GM18511 (cell line): ENCODE results near the gene PARVB.

Source experiments
- ATAC-seq: cut with Tn5 transposase; IDR thresholded peaks from one replicate; pipeline ENCODE4 v1.9.1; 2021; ENCODE audit warnings: mild to moderate bottlenecking, moderate library complexity; ENCODE audit not compliant: unreplicated experiment

PARVB gene

DNA sequence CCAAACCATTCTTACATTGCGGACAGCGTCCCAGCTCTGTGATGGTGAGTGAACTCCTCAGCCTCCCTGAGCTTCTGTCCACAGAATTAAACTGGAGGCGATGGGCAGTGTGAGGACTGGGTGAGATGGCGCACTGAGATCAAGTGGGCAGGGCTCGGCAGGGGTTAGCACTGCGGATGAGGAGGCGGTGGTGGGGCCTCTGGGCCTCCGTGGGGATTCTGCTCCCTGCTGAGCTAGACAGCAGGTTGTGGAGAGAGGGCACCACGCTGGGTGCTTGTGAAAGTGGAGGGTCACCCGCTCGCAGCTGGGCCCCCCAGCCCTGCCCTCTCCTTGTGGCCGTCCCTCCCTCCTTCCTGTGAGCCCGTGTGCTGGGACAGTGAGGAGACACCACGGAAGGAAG, 131.0 kb downstream of the PARVB start:
- ATAC-seq: no peak

DNA sequence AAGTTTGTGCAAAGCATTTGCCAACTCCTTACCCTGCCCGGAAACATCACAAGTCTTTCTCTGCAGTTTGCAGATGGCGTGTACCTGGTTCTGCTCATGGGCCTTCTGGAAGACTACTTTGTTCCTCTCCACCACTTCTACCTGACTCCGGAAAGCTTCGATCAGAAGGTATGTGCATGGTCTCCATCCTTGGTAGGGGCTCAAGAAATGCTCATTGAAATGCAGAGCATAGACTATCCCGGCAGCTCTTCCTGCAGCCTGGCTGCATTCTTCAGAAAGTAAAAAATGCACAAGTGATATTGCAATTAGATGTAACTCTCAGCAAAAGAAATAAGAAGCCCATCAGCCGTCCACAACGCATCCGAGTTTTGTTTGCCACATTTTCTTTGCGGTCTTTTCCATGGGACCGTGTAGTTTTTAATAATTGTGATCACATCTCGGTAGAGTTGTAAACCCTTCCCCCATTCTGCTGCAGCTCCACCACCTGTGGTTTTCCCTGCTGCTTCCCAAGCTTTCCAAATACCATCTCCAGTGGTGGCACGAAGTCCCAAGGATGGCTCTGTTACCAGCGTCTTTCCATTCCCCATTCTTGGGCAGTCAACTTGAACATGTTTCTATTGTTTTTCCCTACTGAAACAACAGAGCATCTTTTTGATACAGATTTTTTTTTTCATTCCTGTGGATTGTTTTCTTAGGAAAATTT, 134.0 kb downstream of the PARVB start:
- no peak for ATAC-seq

DNA sequence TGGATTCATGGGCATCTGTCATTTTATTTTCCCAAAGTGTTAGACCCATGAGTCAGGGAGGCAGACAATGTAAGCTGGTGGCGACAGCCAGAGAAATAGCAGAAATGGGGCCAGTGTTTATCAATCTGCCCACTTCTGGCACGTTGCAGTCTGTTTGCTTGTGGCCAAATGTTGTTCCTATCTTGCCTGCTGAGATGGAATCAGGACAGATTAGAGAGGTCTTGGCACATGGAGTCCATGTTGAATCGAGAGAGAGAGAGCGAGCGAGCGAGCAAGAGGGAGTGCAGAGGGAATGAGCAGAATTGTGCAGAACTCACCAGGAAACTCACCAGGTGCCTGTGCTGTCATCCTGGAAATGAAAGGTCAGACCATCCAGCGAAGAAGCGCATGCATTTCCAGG, 134.7 kb downstream of the PARVB start:
- ATAC-seq: no peak

DNA sequence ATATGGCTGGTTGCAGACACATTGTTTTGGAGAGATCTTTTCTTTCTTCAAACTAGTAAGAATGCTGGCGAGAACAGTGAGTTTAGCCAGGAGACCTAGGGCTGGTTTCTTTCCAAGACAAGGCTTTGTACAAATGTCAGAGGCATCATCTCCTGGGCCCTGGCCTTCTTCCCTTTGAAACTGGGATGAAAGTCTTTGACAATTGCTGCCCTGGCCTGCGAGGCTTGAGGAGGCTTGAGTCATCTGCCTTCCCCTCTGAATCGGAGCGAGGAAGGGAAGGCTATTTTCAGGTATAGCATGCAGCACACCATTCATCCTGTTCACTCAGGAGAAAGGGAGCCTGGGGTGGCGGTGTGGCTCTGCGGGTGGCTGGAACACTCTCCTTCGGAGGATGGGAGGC, 135.1 kb downstream of the PARVB start:
- no peak for ATAC-seq

DNA sequence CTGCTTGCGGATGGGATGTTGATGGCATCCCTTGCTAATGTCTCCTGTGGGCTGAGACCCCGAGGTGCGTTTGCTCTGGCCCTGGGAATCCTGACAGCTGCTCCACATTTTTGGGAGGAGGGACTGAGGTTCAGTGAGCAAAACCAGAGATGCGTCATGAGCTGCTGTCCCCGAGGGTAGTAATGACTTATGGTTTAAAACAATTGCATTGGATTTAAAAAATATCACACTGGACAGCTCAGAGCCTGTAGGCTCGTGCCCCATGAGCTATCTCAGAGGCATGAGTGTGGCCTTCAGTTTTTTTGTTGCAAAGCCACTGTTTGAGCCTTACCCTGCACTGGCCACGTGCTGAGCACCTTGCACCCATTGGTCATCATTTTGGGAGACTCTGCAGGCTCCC, 135.7 kb downstream of the PARVB start:
- no peak for ATAC-seq

DNA sequence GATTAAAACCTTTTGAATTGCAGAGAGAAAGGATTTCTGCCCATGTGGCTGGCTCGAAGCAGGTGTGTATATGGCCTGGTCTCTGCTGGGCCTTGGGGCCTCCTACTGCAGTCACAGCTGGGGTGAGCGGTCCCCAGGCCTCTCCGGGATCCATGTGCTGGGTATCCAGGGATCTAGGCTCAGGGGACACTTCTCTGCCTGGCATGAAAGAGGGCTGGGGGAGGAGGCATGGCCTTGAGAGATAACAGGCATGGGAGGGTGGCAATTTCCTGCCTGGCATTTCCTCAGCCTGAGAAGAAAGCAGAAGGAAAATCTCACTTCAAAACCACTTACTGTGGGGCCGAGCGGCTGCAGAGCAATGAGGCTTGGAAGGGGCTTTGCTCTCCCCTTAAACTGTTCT, 136.3 kb downstream of the PARVB start:
- ATAC-seq: no peak

DNA sequence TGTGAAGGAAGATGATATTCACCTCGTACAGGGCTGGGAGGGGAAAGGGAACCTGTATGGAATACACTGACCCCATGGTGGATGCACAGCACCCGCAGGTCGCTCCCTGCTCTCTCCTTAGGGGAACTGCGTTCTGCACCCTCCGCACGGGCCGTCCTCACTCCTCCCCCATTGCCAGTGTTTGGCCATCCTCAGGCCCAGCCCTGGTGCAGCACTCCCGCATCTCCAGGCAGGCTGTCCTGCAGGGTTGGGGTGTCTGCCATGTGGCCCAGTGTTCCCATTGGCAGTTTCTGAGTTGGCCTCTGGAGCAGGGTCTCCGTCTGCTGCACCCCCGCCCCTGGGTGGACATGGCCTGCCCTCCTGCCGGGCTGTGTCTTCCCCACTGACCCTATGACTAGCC, 137.6 kb downstream of the PARVB start:
- no peak for ATAC-seq

DNA sequence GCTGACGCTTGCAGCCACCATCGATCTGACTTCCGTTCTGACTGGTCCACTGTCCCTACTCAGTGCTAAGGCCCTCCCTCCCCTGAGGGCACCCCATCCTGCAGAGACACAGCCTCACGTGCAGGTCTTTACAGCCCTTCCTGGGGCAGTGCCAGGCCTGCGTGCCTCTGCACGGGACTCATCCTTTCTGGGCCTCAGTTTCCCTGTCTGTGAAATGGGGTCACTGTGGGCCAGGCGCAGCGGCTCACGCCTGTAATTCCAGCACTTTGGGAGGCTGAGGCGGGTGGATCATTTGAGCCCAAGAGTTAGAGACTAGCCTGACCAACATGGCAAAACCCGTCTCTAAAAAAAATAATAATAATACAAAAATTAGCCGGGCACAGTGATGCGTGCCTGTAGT, 138.9 kb downstream of the PARVB start:
- ATAC-seq: no peak

DNA sequence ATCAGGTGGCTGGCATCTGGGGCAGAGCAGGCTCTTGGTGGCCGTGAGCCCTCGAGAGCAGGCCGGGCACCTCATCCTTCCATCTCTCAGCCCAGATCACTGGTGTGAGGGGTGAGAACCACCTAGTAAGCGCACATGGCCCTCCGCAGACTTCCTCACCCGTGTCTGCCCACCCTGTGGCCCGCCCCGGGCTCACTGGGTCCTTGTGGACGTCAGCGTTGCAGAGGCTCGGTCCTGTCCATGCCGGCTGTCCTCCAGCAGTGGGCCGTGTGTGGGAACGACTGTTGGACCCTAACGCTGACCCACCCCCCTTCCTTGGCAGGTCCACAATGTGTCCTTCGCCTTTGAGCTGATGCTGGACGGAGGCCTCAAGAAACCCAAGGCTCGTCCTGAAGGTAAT, 139.4 kb downstream of the PARVB start:
- ATAC-seq: no peak

DNA sequence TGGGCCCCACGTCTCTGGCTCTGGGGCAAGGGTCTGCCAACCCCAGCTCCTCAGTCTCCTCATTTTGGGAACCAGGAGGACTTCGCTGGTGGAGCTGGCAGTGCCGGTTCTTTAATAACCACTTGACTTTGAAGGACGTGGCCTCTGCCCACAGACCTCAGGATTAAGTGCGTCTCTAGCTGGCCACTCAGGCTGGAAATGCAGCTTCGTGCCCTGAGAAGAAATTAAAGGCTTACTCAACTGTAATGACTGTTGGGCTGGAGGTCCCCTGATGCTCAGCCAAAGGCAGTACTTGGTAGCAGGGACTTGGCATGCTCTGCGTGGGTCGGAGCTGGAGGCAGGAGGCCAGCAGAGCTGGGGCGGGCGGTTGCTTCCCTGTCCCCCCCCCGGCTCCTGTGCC, 139.9 kb downstream of the PARVB start:
- ATAC-seq: no peak

DNA sequence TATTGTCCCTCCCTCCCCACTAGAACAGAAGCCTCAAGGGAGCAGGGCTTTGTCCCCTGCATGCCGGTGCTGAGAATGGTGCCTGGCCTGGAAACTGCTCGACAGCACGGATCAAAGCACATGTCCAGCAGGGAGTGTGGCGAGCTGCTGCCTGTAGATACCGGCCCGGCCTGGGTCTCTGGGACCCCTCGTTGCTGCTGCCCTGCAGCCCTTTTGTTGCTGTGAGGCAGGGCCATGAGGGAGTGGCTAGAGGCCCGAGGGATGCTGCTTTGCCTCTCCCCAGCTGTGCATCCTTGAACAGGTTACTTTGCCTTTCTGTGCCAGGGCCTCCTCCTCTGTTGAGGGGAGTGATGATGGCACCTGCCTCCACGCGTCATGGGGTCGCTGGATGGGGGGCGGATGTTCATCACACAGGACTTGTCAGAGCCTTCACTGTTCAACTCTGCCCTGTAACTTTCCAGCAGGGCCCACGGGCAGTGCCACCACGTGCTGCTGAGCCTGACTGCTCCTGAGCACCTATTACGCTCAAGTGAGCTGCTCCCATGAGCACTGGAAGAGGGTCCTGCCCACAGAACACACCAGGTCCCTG, 141.3 kb downstream of the PARVB start:
- ATAC-seq: no peak

DNA sequence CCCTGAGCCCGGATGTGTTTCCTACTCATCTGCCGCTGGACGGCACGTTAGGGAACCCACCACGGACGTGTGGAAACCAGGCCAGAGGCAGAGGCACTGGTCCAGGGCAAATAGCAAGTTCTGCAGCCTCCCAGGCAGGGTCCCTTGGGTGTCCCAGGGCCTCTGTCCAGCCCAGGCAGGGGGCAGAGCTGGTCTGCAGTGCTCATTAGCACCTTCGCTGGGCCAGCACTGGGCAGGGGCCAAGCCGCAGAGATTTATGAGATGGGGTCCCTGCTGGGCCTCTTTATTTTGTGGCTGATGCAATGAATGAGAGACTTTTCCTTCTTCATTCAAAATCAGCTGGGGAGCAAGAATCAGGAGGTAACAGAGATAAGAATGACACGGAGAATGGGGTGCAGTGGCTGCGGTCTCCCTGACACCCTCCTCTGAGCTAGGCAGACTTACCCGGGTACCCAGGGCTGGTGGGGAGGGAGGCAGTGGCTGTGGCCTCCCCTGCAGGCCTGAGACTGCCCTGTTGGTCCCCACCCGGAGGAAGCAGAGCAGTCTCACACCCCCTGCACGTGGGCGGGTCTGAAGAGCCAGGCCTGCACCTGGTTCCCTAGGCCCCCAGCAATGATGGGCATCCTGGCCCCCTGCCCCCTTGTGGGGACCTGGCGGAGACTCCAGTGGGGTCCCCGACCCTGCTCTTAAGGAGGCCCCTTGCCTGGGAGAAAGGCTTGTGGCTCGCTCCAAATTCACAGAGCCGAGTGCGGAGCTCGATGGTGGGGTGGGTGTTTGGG, 142.6 kb downstream of the PARVB start:
- ATAC-seq: no peak

DNA sequence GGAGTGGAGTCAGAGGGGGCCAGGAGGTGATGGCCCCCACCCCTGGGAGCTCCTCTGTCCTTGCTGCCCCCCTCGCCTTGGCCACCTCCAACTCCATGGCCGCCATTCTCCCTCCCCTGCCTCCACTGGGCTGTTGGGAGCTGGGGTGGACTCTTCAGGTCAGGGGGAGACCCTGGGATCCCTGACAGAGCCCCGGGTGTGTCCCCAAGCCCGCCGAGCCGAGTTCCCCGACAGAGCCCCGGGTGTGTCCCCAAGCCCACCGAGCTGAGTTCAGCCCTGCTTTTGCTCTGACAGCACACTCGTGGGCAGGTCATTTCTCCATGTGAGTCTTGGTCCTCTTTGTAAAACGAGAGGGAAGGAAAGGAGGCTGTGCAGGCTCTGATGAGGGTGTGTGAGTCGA, 143.4 kb downstream of the PARVB start:
- no peak for ATAC-seq

DNA sequence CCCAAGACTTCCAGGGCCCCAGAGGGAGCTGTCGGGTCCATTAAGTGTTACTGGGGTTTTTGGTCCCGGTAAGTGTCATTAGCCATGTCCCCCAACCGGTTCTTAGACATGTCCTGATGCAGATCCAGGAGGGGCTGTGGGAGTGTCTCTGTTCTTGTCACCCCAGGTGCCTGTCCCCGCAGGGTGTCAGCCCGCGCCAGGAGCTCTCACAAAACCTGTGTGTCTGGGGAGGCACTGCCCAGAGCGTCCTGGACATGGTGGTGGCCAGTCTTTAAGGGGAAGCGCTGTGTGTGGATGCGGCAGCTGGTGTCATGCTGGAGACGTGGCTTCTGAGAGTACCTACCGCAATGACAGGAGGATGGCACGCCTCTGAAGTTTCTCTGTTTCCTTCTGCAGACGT, 144.1 kb downstream of the PARVB start:
- ATAC-seq: no peak

DNA sequence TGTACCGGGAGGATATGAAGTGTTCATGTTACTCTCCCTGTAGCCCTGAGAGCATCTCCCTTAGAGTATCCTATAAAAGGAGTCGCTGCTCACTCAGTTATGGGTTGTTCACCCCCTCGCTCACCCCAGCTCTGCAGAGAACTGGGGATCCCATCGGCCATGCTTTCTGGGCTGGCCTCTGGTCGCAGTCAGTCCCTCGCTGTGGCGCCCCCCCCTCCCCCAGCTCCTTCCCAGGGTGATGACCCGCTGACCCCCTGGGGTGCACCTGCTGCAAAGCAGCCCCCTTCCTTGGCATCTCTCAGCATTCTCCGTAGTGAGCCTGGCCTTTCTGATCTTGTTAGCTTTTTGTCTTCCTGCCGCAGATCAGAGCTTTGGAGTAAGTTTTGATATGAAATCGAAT, 146.4 kb downstream of the PARVB start:
- no peak for ATAC-seq

DNA sequence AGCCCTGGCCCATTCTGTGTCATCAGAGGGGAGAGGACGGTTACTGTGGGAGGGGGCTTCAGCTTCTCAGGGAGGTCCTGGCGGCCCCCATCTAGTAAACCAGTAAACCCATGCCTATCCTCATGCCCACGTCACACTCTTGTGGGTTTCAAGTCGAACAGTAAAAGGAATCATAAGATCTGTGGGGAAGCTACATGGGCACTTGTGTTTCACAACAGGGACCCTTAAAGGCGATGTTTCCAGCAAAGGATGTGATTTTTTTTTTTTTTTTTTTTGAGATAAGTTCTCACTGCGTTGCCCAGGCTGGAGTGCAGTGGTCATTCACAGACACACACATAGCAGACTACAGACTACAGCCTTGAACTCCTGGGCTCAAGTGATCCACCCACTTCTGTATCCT, 147.5 kb downstream of the PARVB start:
- no peak for ATAC-seq

DNA sequence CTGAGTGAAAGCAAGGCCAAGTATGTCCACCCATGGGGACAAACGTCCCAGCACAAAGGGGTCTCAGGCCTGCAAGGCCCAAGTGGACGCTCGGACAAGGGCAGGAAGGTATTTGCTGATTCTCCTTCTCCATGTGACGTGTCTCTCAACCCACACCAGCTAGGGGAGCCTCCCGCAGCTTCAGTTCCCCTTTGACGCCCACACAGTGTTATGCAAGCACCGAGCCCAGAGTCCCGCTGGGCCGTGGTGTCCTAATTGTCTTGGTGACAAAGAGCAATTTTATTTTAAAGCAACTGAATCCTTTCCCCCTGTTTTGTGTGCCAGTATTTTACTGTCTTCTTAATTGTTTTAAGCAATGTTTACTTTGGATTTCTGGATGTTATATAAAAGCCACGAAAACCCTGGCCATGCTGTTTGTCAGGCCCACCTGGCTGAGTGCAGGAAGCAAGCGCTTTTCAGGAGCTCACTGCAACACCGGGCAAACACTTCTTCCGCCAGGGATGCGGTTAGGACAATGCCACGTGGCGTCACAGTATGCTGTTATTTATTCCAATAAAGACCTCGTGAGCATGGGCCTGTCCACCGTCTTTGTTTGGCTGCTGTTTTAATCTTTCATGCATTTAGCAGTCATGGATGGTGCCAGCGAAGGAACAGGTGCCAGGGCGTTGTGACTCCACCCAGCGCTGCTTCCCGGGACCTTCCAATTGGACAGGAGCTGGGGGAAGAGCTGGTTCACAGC, 148.4 kb downstream of the PARVB start:
- ATAC-seq: peak; percentile 82

DNA sequence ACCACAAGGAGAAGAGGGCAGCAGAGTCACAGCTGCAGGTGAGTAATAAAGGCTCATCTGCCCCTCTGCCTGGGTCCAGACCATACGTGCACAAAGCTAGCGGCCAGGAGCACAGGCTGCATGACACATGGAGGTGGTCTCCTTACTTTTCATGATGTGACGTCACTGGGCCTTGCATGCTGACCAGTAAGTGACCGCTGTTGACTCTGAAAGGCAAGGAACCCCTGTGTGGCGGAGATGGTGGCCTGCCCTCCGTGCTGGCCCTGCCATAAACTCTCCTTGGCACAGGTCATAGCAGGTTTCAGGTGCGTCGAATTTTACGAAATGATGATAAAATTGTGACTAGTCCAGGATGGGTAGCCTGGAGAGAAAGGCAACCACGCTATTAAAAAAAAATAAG, 149.1 kb downstream of the PARVB start:
- no peak for ATAC-seq

DNA sequence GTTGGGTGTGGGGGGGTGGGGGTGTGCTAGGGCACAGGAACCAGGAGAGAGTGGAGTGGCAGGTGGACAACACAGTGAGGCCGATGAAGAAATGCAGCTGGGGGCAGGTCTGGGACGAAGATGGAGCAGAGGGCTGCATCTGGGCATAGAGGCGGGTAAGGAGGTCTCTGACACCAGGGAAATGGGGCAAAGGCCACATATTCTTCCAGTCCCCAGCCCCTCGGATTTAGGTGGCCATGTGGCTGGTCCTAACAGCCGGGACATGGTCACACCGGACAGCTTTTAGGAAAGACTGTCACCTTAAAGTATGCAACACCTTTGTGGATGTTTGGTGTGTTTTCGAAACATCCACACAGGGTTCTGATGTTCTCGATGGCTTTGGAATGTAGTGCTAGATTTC, 151.6 kb downstream of the PARVB start:
- no peak for ATAC-seq

DNA sequence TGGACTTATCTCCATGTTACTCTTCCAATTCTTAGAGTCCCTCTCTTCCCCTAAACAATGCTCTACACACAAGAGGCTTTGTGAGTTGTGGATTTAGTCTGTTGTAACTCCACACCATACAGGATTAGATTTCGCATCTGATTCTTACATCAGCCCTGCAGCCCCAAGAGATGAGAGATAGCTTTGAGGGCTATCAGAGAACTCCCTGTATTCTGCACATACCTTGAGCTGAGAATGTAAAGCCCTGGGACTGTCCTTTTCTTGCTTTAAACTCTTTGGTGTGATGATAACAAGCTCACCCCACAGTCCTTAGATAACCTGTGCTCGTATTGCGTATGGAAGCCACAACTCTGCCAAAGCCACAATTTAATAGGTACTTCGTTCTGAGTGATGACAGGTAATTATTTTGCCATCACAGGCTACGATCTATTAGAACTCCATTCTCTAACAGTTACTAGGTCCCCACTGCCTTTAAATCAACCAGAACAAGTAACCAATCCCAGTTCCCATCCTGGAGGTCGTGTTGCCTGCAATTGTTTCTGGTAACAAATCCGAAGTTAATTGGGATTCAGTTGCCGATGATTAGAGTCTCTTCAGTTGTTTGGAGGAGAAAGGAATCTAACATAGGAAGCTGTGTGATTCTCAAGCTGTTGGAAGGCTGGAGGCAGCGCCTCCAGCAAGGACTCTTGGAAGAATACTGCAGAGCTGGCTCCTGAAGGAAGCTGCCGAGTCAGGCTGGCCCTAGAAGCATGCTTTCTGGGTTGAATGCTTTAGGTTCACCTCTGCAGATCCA, 155.3 kb downstream of the PARVB start:
- ATAC-seq: no peak
